Thyroid gland (tissue), 4 donors: ENCODE data around the gene PASK. TPM values are rescaled to one million over a fixed set of nuclear protein-coding genes. Genes with fewer than 3 reads are reported as not detected.

Source experiments
- DNase-seq, 2 donors: peaks; one replicate each; pipeline ENCODE4 v3.0.0-alpha.2; 2019
- H3K27ac ChIP-seq, 3 donors: fragments of 200-600 bp; sonication (generic); 1 replicate in 2 of 3; 2 replicates in 1 of 3; pipeline ENCODE4 v1.5.1; 2016 to 2019; ENCODE audit warnings: mild to moderate bottlenecking in 1 of 3, moderate library complexity in 1 of 3
- H3K27me3 ChIP-seq: fragments of 200-600 bp; sonication (generic); one replicate; pipeline ENCODE4 v1.5.1; 2019
- H3K36me3 ChIP-seq, 2 donors: fragments of 200-600 bp; sonication (generic); one replicate each; pipeline ENCODE4 v1.5.1; 2016 to 2019
- H3K4me1 ChIP-seq, 2 donors: fragments of 200-600 bp; sonication (generic); one replicate each; pipeline ENCODE4 v1.5.1; 2017 to 2019
- H3K4me3 ChIP-seq, 3 donors: fragments of 200-600 bp; sonication (generic); replicated peaks in 1 of 3; 1 replicate in 2 of 3; 2 replicates in 1 of 3; pipeline ENCODE4 v1.5.1; 2016; ENCODE audit warnings: mild to moderate bottlenecking in 1 of 3
- H3K9me3 ChIP-seq: fragments of 200-600 bp; sonication (generic); one replicate; pipeline ENCODE4 v1.5.1; 2017
- POLR2A ChIP-seq, 2 donors: fragments of 450-650 bp; IDR thresholded peaks; one replicate each; pipeline ENCODE4 v1.6.1; 2017; ENCODE audit warnings: antibody characterized with exemption in 2 of 2, mild to moderate bottlenecking in 2 of 2, moderate library complexity in 1 of 2
- WGBS, 2 donors: methylation state at CpG; one replicate each; pipeline ENCODE4 v1.1.5; 2017; 5-methylcytosine and 5-hydroxymethylcytosine counted together
- intact Hi-C: fragments of 100-400 bp; cut with DNase I; formaldehyde crosslinking; loops from one replicate; pipeline ENCODE4 v1.15.1; 2023
- total RNA-seq, 4 donors: library from RNA; depleted of rRNA; stranded (reverse); fragments of >200 nt; gene quantifications; one replicate each; pipeline ENCODE4 v1.2.3, GENCODE V29; 2016
- TF ChIP-seq, protein P1 (sequence below), 6 experiments: fragments of 200-600 bp in 3 of 6; fragments of 450-650 bp in 3 of 6; sonication (generic) in 3 of 6; IDR thresholded peaks; one replicate each; pipeline ENCODE4 v1.5.1; 2016 to 2019; ENCODE audit warnings: antibody characterized with exemption in 6 of 6, mild to moderate bottlenecking in 2 of 6, inconsistent platforms in 1 of 6, moderate library complexity in 1 of 6

PASK gene
- total RNA-seq, 4 donors from 2014 or later: 7.0 to 29.4 (median 20.8) TPM

DNA sequence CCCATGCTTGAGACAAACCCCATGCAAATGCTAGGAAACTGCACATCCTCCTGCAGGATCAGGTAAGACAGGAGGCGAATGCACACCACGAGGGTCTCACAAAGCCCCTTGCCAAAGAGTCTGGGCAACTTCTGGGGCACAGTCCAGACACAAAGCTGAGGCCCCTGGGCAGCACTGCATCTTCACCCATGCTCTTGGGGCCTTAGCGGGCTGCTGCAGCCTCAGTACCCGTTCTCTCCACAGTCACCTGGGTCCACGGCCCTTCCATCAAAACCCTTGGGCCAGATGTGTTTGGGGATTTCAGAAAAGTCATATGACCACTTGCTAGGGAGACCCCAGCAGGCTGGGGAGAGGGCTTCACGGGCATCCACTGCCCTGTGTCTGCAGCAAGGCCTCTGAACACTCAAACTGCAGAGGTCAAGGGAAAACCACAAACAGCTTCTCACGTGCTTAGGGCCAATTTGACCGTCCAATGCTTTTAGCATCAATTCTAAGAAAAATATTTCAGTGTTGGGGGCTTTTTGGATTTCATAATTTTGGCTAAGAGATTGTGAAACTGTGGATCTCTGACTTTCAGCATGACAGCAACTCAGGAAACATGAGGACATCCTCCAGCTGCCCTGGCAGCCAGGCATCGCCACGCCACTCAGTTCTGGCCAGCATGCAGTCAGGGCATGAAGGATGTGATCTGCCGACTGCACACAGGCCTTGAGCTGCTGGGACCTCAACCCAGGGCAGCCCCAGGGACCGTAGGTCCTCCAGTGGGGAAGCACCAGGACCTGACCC is 20.0 kb downstream of the PASK start:
- DNase-seq: no peak
- no peaks in the 10 kb centered on the region for H3K4me1 ChIP-seq
- H3K27ac ChIP-seq: no peak overlapping the region
- no peaks in the 10 kb centered on the region for H3K36me3 ChIP-seq
- TF ChIP-seq, protein P1, sequence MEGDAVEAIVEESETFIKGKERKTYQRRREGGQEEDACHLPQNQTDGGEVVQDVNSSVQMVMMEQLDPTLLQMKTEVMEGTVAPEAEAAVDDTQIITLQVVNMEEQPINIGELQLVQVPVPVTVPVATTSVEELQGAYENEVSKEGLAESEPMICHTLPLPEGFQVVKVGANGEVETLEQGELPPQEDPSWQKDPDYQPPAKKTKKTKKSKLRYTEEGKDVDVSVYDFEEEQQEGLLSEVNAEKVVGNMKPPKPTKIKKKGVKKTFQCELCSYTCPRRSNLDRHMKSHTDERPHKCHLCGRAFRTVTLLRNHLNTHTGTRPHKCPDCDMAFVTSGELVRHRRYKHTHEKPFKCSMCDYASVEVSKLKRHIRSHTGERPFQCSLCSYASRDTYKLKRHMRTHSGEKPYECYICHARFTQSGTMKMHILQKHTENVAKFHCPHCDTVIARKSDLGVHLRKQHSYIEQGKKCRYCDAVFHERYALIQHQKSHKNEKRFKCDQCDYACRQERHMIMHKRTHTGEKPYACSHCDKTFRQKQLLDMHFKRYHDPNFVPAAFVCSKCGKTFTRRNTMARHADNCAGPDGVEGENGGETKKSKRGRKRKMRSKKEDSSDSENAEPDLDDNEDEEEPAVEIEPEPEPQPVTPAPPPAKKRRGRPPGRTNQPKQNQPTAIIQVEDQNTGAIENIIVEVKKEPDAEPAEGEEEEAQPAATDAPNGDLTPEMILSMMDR (IDR thresholded peaks at IDR 0.05): no peak
- no peak for TF ChIP-seq POLR2A (IDR thresholded peaks at IDR 0.05)
- intact Hi-C loops: no loop called here
- whole genome bisulfite sequencing, 2 donors: 91 to 93% methylated on average over 12 of the region's 12 CpGs
- no peaks in the 10 kb centered on the region for H3K27me3 ChIP-seq
- no peaks in the 10 kb centered on the region for H3K9me3 ChIP-seq
- no peak overlapping the region for H3K4me3 ChIP-seq

DNA sequence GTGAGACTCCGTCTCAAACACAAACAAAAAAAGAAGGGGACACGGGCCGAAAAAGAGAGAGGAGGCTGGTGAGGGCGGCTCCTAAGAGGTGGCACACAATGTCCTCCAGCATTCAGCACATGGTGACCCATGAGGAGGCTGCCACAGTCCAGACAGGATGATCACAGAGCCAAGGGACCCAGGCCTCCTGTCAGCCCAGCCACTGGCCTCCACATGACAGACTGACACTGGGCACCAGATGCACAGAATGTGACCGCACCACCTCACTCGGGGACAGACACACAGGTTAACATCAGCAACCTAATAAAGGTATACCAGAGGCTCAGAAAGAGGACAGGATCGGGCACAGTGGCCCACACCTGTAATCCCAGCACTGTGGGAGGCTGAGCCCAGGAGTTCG is 21.0 kb downstream of the PASK start:
- intact Hi-C loops: no loop called here
- DNase-seq: no peak
- 96 to 99% methylated on average over 7 to 8 of the region's 8 CpGs for WGBS, 2 donors
- Histone ChIP-seq H3K36me3 (no peaks in the 10 kb centered on the region), H3K9me3 (no peaks in the 10 kb centered on the region), H3K27ac (no peak overlapping the region), H3K4me1 (no peaks in the 10 kb centered on the region), H3K4me3 (no peak overlapping the region), H3K27me3 (no peaks in the 10 kb centered on the region)
- TF ChIP-seq, protein P1 (IDR thresholded peaks at IDR 0.05): no peak
- no peak for TF ChIP-seq POLR2A (IDR thresholded peaks at IDR 0.05)

DNA sequence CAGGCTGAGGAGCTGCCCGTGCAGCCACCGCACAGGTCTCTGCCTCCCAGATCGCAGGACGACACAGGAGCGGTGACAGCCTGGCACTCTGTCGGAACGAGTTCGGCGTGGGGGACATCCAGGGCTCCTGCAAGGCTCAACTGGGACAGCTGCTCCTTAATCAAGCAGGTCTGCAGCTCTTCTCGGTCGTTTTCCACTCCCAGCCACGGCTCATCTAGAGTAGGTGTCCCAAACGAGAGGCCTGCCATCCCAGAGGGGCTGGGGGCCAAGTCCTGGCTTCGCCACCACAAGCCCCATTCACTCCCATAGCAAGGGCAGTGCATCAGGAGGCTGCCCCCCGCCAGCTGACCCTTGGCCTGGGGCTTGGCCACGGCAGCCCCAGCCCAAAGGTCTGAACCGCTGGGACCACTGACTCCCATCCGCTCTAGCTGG is 22.5 kb downstream of the PASK start:
- intact Hi-C loops: no loop called here
- DNase-seq: no peak

DNA sequence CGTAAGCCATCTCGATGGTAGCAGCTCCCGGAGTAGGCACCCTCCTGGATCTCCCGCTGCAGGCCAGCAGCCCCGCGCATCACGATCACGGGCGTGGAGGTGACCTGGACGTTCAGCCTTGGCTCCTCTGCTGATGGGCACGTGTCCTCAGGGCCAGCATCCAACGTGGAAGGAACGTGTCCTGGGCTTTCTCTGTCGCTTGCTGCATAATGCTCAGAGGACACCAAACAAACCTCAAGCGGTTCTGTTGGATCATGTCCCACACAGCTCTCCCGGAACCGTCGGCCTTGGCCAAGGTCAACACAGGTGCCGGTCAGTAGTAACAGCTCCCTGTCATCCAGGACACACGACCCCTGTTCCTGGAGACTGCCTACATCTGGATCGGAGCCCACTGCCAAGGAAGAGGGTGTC is 23.1 kb downstream of the PASK start:
- Histone ChIP-seq H3K4me1 (no peaks in the 10 kb centered on the region), H3K27me3 (no peaks in the 10 kb centered on the region), H3K4me3 (no peak overlapping the region), H3K27ac (no peak overlapping the region), H3K36me3 (no peaks in the 10 kb centered on the region), H3K9me3 (no peaks in the 10 kb centered on the region)
- no peak for TF ChIP-seq POLR2A (IDR thresholded peaks at IDR 0.05)
- TF ChIP-seq, protein P1 (IDR thresholded peaks at IDR 0.05): no peak
- DNase-seq: no peak
- WGBS, 2 donors: 72 to 97% methylated on average over 11 to 21 of the region's 21 CpGs
- intact Hi-C loops: no loop called here

More for the DNA sequence above, 22.5 kb downstream of the PASK start:
- no peaks in the 10 kb centered on the region for H3K36me3 ChIP-seq
- no peaks in the 10 kb centered on the region for H3K4me1 ChIP-seq
- TF ChIP-seq POLR2A (IDR thresholded peaks at IDR 0.05): no peak
- TF ChIP-seq, protein P1 (IDR thresholded peaks at IDR 0.05): no peak
- no peaks in the 10 kb centered on the region for H3K27me3 ChIP-seq
- no peaks in the 10 kb centered on the region for H3K9me3 ChIP-seq
- 90 to 98% methylated on average over 4 to 11 of the region's 18 CpGs for WGBS, 2 donors
- no peak overlapping the region for H3K4me3 ChIP-seq
- no peak overlapping the region for H3K27ac ChIP-seq

DNA sequence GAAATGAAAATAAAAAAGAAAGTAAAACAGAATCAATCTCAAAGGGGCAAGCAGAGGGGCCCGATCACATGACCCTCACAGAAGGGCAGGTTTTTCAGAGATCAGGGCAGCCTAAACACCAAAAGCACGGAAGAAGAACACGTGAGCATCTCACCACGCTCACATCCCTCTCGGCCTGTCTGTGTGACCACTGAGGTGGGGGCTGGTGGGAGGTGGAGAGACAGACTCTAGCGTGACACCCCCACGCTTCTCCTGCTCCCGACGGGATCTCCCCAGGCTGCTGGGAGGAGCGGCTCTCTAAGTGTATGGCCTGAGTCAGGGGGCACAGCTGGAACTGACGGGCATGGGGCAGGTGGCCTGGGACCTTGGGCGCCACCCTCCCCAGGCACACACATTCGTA is 23.6 kb downstream of the PASK start:
- Histone ChIP-seq H3K9me3 (no peaks in the 10 kb centered on the region), H3K27me3 (no peaks in the 10 kb centered on the region), H3K4me1 (no peaks in the 10 kb centered on the region), H3K36me3 (no peaks in the 10 kb centered on the region), H3K27ac (no peak overlapping the region), H3K4me3 (no peak overlapping the region)
- 92 to 95% methylated on average over 13 of the region's 13 CpGs for WGBS, 2 donors
- no peak for TF ChIP-seq POLR2A (IDR thresholded peaks at IDR 0.05)
- TF ChIP-seq, protein P1 (IDR thresholded peaks at IDR 0.05): no peak
- DNase-seq: no peak
- intact Hi-C loops: no loop called here
